ENCODE measurements around the gene CTDSP2. TPM values are rescaled to one million over a fixed set of nuclear protein-coding genes. Genes with fewer than 3 reads are reported as not detected.

CTDSP2 gene
- total and polyA plus RNA-seq, 2 of the 8 experiments (the other 6 are each of a cell fraction or from before 2014, with no cell fraction given): 71.3 to 91.7 TPM

DNA sequence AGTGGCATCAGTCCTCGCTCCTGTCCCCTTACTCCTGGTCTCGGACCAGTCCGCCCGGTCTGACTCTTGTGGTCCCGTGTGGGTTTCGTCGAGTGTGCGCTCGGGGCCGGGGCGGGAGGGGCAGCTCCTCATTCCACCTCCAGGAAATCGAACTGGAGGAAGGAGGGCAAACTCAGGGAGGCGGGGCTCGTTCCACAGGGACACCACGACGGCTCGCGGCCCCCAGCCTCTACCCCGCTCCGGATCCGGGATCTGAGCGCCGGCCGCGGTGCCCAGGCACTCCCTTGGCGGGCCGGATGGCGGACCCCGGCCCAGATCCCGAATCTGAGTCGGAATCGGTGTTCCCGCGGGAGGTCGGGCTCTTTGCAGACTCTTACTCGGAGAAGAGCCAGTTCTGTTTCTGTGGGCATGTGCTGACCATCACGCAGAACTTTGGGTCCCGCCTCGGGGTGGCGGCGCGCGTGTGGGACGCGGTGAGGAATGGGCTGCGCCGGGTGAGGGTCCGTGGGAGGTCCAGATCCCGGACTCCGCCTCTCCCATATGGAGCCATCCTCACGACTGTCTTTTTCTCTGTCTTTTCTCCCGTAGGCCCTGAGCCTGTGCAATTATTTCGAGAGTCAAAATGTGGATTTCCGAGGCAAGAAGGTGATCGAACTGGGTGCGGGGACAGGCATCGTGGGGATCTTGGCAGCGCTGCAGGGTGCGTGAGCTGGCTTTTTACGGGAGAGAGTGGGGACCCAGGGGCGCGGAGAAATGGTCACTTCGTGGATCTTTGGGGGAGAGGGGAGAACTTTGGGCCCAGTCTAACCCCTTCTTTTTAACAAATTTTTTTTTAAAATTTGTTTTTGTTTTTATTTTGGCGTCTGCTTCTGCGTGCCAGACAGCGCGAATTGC lies 73.9 kb downstream of the CTDSP2 start, which contains the start of gene EEF1AKMT3:
EEF1AKMT3 (plus strand) TSS at position 186 of the 894 bp plus-strand sequence; CDS start at position 297, 111 bp downstream.
- H2BK12ac ChIP-seq (ENCODE audit: low read depth, low read length): peak within 1 kb of the TSS; percentile 99
- no peaks in the 10 kb centered on the region for H3K9me3 ChIP-seq (ENCODE audit: insufficient read depth in 2 of 2, low read depth in 1 of 2, low read length in 1 of 2)
- H3K4me1 ChIP-seq (replicated peaks in 1 of 4; ENCODE audit: control insufficient read depth in 3 of 4, insufficient read depth in 4 of 4, low read length in 3 of 4): peaks cover 0 to 3% (median 1%) of the 10 kb centered on the region in 4 experiments; a peak in 3 of 7 replicates
- peaks cover 10 to 17% (median 13%) of the 10 kb centered on the region in 4 experiments; a peak in 7 of 8 replicates for H3K36me3 ChIP-seq (ENCODE audit: control insufficient read depth in 2 of 4, insufficient read depth in 4 of 4, low read length in 3 of 4)
- H3K56ac ChIP-seq (replicated peaks; ENCODE audit: insufficient read length, low read depth, low read length): peak within 1 kb of the TSS; percentile 85
- H3K27ac ChIP-seq (ENCODE audit: low read depth, low read length): peak within 1 kb of the TSS; percentile 99
- H3K79me2 ChIP-seq (ENCODE audit: control insufficient read depth in 1 of 2, insufficient read depth in 2 of 2, low read length in 2 of 2): 0 out of 4 replicates have a peak, but pooled peaks cover 0 to 7% of the 10 kb centered on the region in 2 experiments
- WGBS, 2 experiments (ENCODE audit: extremely low coverage in 1 of 2, insufficient coverage in 1 of 2, insufficient read length in 1 of 2, insufficient replicate concordance in 2 of 2, low coverage in 1 of 2, low lambda C conversion rate in 2 of 2, missing lambda C conversion rate in 1 of 2): 7% methylated on average over 40 of the region's 67 CpGs; no CpG with 5 or more reads in 1 of the 2 experiments
- H4K20me1 ChIP-seq (replicated peaks in 1 of 2; ENCODE audit: control insufficient read depth in 1 of 2, insufficient read depth in 2 of 2, low read length in 2 of 2): no peaks in the 10 kb centered on the region
- no peak within 1 kb of the TSS for H3K23ac ChIP-seq (ENCODE audit: insufficient read length)
- no peak for DNase-seq (ENCODE audit: low read depth in 1 of 2, low spot score in 2 of 2)
- H3K9ac ChIP-seq (replicated peaks in 1 of 4; ENCODE audit: extremely low read depth in 1 of 4, low read depth in 3 of 4, low read length in 3 of 4): peak within 1 kb of the TSS; percentile 98 to 100 (median 99)
- ChIA-PET POLR2A (ENCODE audit: partially characterized antibody) (interaction anchor here (0.7 to 2.0 kb wide), 31 partner anchors 8 to 179 kb away, joined by 3 to 22 read pairs (median 4); partner anchors contain the start of genes CTDSP2, MARCHF9, TSFM and TSPAN31), CTCF (ENCODE audit: partially characterized antibody) (interaction anchor here (0.6 to 4.5 kb wide), 8 partner anchors 10 to 79 kb away, joined by 3 to 28 read pairs (median 4); partner anchors contain the start of genes OS9 and TSFM)
- H2BK20ac ChIP-seq (ENCODE audit: low read length): 0 out of 2 replicates have a peak within 1 kb of the TSS, but pooled peaks have one; percentile 82
- no peak for FAIRE-seq
- peak within 1 kb of the TSS; percentile 96 to 99 for H3K4me2 ChIP-seq (ENCODE audit: insufficient read depth in 1 of 2, low read depth in 2 of 2, low read length in 2 of 2)
- peak within 1 kb of the TSS; percentile 99 for H3K18ac ChIP-seq (ENCODE audit: extremely low read depth, low read length)
- H4K91ac ChIP-seq (replicated peaks; ENCODE audit: insufficient read length, low read length): peak within 1 kb of the TSS; percentile 96
- H2AK5ac ChIP-seq (ENCODE audit: low read depth, low read length): no peak within 1 kb of the TSS; the same call in 1 of the 2 replicates
- peaks cover 0 to 4% (median 1%) of the 10 kb centered on the region in 4 experiments; a peak in 2 of 7 replicates for H3K27me3 ChIP-seq (replicated peaks in 1 of 4; ENCODE audit: control insufficient read depth in 3 of 4, extremely low read depth in 1 of 4, insufficient read depth in 3 of 4, low read length in 3 of 4)
- peaks cover 12% of the 10 kb centered on the region; the same call in 1 of the 2 replicates for H3K23me2 ChIP-seq (ENCODE audit: low read depth, low read length)
- H2BK120ac ChIP-seq (replicated peaks; ENCODE audit: low read depth, low read length): peak within 1 kb of the TSS; percentile 86
- H3K4ac ChIP-seq (replicated peaks; ENCODE audit: insufficient read length, low read depth, low read length): peak within 1 kb of the TSS; percentile 91
- H3K14ac ChIP-seq (ENCODE audit: insufficient read length): no peak within 1 kb of the TSS
- H3K79me1 ChIP-seq (ENCODE audit: low read depth, low read length): no peaks in the 10 kb centered on the region; the same call in 1 of the 2 replicates
- peak within 1 kb of the TSS; percentile 80 for H2AFZ ChIP-seq (ENCODE audit: low read length)
- peak within 1 kb of the TSS; percentile 100 for H2BK5ac ChIP-seq (ENCODE audit: low read depth, low read length)
- peak within 1 kb of the TSS; percentile 99 for H4K5ac ChIP-seq (ENCODE audit: insufficient read length, low read depth, low read length)
- H4K8ac ChIP-seq (ENCODE audit: extremely low read depth, insufficient read depth, low read length): peak within 1 kb of the TSS; percentile 100
- H3K4me3 ChIP-seq (ENCODE audit: extremely low read depth in 1 of 4, insufficient read depth in 2 of 4, low read depth in 3 of 4, low read length in 4 of 4): peak within 1 kb of the TSS; percentile 79 to 99 (median 95)
- peak within 1 kb of the TSS; percentile 99 for H2BK15ac ChIP-seq (ENCODE audit: low read length)
- no peak for TF ChIP-seq SP2 (IDR thresholded peaks at IDR 0.05; ENCODE audit: low read length)
- TF ChIP-seq RBBP5 (IDR thresholded peaks at IDR 0.05; ENCODE audit: borderline replicate concordance, low read depth, low read length): peak; percentile 59; the same call in 1 of the 2 replicates
- TF ChIP-seq RXRA (IDR thresholded peaks at IDR 0.05; ENCODE audit: insufficient read depth, low read depth, low read length): no peak
- no peak for TF ChIP-seq KDM5A (IDR thresholded peaks at IDR 0.05; ENCODE audit: low read length)
- TF ChIP-seq SRF (IDR thresholded peaks at IDR 0.05; ENCODE audit: low read depth, low read length): no peak
- no peak for TF ChIP-seq CEBPB (IDR thresholded peaks at IDR 0.05; ENCODE audit: low read depth, low read length)
- peak; percentile 79 for TF ChIP-seq KDM4A (IDR thresholded peaks at IDR 0.05; ENCODE audit: low read depth, low read length, severe bottlenecking)
- TF ChIP-seq FOSL1 (IDR thresholded peaks at IDR 0.05; ENCODE audit: insufficient read depth, low read depth, low read length): no peak
- no peak for TF ChIP-seq POU5F1 (IDR thresholded peaks at IDR 0.05; ENCODE audit: low read depth, low read length)

Measured in H1 (cell line).